ENCODE data around the gene FEM1C.

- TF ChIP-seq CTCF (IDR thresholded peaks at IDR 0.05) (no peak), EZH2 (IDR thresholded peaks at IDR 0.05) (no peak), EZH2phosphoT487 (IDR thresholded peaks at IDR 0.05) (no peak)
These were observed 35.2 kb upstream of the FEM1C start for GRCh38 chr5:115579747-115580173.

All from neural progenitor cell (in vitro differentiated cells).